ENCODE data around the gene HTT. TPM values are rescaled to one million over a fixed set of nuclear protein-coding genes. Genes with fewer than 3 reads are reported as not detected.

HTT gene
- total and polyA plus RNA-seq, 2 of the 13 experiments (the other 11 are each of a cell fraction or from before 2014, with no cell fraction given) = 17.5 to 19.5 TPM

DNA sequence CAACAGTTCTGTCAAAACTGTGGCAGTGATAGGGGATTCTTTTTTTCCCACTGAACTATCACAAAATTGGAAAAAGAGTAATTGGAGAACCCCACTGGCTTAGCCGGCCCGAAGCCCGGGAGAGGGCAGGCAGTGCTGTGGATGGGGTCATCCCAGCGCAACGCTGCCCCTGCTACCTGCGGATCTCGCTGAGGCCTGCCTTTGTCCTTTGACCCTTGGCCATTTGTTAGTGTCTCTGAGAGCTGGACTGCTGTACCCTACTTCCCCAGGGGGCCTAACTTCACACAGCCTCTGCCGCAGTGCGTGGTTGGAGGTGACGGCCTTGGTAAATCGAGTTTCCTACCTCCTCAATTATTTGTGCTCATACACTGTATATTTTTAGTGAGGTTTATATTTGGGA, 131.5 kb downstream of the HTT start (continued):
- TF ChIP-seq FOXA3 (CRISPR knock-in tag; IDR thresholded peaks at IDR 0.05) (peak; percentile 52; the same call in 1 of the 2 replicates), ZBTB3 (CRISPR knock-in tag; IDR thresholded peaks at IDR 0.05; ENCODE audit: borderline replicate concordance, low read depth) (no peak), ZNF569 (CRISPR knock-in tag; IDR thresholded peaks at IDR 0.05; ENCODE audit: borderline replicate concordance) (no peak), ZNF274 (CRISPR knock-in tag; IDR thresholded peaks at IDR 0.05) (no peak), ZMYM3 (CRISPR knock-in tag; IDR thresholded peaks at IDR 0.05) (peak; percentile 80), ZNF224 (CRISPR knock-in tag; IDR thresholded peaks at IDR 0.05) (no peak), ZKSCAN8 (CRISPR knock-in tag; IDR thresholded peaks at IDR 0.05; ENCODE audit: borderline replicate concordance) (no peak), POLR2A (IDR thresholded peaks at IDR 0.05; ENCODE audit: insufficient read depth in 1 of 2, low read depth in 2 of 2, low read length in 2 of 2) (no peak), HNRNPL (IDR thresholded peaks at IDR 0.05; ENCODE audit: low read depth, low read length) (no peak), ZNF431 (CRISPR knock-in tag; IDR thresholded peaks at IDR 0.05; ENCODE audit: borderline replicate concordance, low read depth) (no peak), SETDB1 (CRISPR knock-in tag; IDR thresholded peaks at IDR 0.05; ENCODE audit: borderline replicate concordance) (no peak), HOXA3 (CRISPR knock-in tag; IDR thresholded peaks at IDR 0.05) (peak; percentile 89), ZNF282 (IDR thresholded peaks at IDR 0.05; ENCODE audit: partially characterized antibody) (no peak), ZNF780A (CRISPR knock-in tag; IDR thresholded peaks at IDR 0.05) (no peak), ZNF432 (CRISPR knock-in tag; IDR thresholded peaks at IDR 0.05; ENCODE audit: borderline replicate concordance) (no peak), HNRNPK (IDR thresholded peaks at IDR 0.05; ENCODE audit: low read depth, low read length, poor library complexity, severe bottlenecking) (no peak), CHCHD3 (CRISPR knock-in tag; IDR thresholded peaks at IDR 0.05) (no peak), ZNF720 (CRISPR knock-in tag; IDR thresholded peaks at IDR 0.05) (no peak), ZNF724P (CRISPR knock-in tag; IDR thresholded peaks at IDR 0.05; ENCODE audit: borderline replicate concordance) (no peak), BORCS8-MEF2B (CRISPR knock-in tag; IDR thresholded peaks at IDR 0.05) (peak; percentile 62; the same call in 1 of the 2 replicates), SSRP1 (CRISPR knock-in tag; IDR thresholded peaks at IDR 0.05) (no peak), ZNF607 (CRISPR knock-in tag; IDR thresholded peaks at IDR 0.05; ENCODE audit: borderline replicate concordance) (no peak), CREB1 (IDR thresholded peaks at IDR 0.05) (no peak), CREB1 (CRISPR knock-in tag; IDR thresholded peaks at IDR 0.05) (no peak), HDAC2 (CRISPR knock-in tag; IDR thresholded peaks at IDR 0.05) (peak; percentile 90), JUNB (CRISPR knock-in tag; IDR thresholded peaks at IDR 0.05; ENCODE audit: borderline replicate concordance) (no peak), SOX13 (IDR thresholded peaks at IDR 0.05) (no peak), SOX13 (CRISPR knock-in tag; conservative IDR thresholded peaks at IDR 0.05 in 1 of 2, IDR thresholded peaks at IDR 0.05 in 1 of 2) (peak in 1 of 2 experiments; percentile 69; a peak in 2 of 4 replicates), KDM6A (CRISPR knock-in tag; IDR thresholded peaks at IDR 0.05; ENCODE audit: low read depth) (peak; percentile 88), NFE2L2 (IDR thresholded peaks at IDR 0.05; ENCODE audit: low read length) (no peak)
- TF ChIP-seq, protein P1, sequence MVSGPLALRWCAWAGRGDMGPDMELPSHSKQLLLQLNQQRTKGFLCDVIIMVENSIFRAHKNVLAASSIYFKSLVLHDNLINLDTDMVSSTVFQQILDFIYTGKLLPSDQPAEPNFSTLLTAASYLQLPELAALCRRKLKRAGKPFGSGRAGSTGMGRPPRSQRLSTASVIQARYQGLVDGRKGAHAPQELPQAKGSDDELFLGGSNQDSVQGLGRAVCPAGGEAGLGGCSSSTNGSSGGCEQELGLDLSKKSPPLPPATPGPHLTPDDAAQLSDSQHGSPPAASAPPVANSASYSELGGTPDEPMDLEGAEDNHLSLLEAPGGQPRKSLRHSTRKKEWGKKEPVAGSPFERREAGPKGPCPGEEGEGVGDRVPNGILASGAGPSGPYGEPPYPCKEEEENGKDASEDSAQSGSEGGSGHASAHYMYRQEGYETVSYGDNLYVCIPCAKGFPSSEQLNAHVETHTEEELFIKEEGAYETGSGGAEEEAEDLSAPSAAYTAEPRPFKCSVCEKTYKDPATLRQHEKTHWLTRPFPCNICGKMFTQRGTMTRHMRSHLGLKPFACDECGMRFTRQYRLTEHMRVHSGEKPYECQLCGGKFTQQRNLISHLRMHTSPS (CRISPR knock-in tag; IDR thresholded peaks at IDR 0.05; ENCODE audit: low read depth) = no peak
- TF ChIP-seq, protein P2, sequence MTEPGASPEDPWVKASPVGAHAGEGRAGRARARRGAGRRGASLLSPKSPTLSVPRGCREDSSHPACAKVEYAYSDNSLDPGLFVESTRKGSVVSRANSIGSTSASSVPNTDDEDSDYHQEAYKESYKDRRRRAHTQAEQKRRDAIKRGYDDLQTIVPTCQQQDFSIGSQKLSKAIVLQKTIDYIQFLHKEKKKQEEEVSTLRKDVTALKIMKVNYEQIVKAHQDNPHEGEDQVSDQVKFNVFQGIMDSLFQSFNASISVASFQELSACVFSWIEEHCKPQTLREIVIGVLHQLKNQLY (CRISPR knock-in tag; IDR thresholded peaks at IDR 0.05) = no peak
- TF ChIP-seq, protein P3, sequence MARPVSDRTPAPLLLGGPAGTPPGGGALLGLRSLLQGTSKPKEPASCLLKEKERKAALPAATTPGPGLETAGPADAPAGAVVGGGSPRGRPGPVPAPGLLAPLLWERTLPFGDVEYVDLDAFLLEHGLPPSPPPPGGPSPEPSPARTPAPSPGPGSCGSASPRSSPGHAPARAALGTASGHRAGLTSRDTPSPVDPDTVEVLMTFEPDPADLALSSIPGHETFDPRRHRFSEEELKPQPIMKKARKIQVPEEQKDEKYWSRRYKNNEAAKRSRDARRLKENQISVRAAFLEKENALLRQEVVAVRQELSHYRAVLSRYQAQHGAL (CRISPR knock-in tag; IDR thresholded peaks at IDR 0.05; ENCODE audit: not compliant biosample characterization) = no peak

Measured in HepG2 (cell line).